DOHH2 (cell line): ENCODE measurements around the gene AQP5.

Experiments
- CTCF ChIP-seq: fragments of 200-600 bp; sonication (generic); IDR thresholded peaks from one replicate; pipeline ENCODE4 v1.5.1; 2014; ENCODE audit warnings: antibody characterized with exemption, mild to moderate bottlenecking, low read depth, low read length; ENCODE audit not compliant: poor library complexity, severe bottlenecking
- EZH2phosphoT487 ChIP-seq: fragments of 200-600 bp; sonication (generic); IDR thresholded peaks from 2 replicates; pipeline ENCODE4 v1.6.1; 2017; ENCODE audit warnings: borderline replicate concordance, mild to moderate bottlenecking, antibody characterized with exemption, low read length, moderate library complexity, mixed read lengths

- no peak for TF ChIP-seq CTCF
- TF ChIP-seq EZH2phosphoT487 = no peak
Observed at GRCh38 chr12:49976557-49976956, 14.9 kb downstream of the AQP5 start.
